ENCODE data around the gene OTOF. TPM values are rescaled to one million over a fixed set of nuclear protein-coding genes. Genes with fewer than 3 reads are reported as not detected.
A peak's percentile ranks its signal among the peaks of the same experiment; 100 is the strongest.

The OTOF gene
- total and polyA plus RNA-seq, 9 of the 15 experiments (the other 6 are each of a cell fraction or from before 2014, with no cell fraction given), result 0.03 to 0.11 (median 0.06) TPM; not detected in 5

DNA sequence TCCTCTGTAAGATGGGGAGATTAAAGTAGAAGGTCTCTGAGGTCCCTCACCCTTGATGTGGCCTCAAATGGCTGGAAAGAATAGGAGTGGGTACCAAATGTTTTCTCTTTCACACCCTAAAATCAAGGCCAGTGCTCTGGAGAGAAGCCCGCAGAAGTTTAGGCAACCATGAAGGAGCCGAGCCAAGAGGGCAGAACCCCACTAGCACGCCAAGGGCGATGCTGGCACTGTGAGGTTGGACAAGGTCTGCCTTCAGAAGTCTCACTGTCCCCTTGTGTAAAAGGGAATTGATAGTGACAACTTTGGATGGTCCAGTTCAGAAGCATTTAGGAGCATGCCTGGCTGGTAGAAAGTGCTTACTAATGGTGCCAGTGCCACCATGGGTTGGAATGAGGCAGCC, 16.3 kb upstream of the OTOF start (continued):
- no peak for TF ChIP-seq AFF4 (CRISPR knock-in tag; IDR thresholded peaks at IDR 0.05)
- no peak for TF ChIP-seq ZEB2 (IDR thresholded peaks at IDR 0.05)
- TF ChIP-seq EGR1 (conservative IDR thresholded peaks at IDR 0.05), result no peak
- TF ChIP-seq PHF8 (IDR thresholded peaks at IDR 0.05; ENCODE audit: borderline replicate concordance, low read length), result no peak
- no peak for TF ChIP-seq ZC3H8 (IDR thresholded peaks at IDR 0.05)
- TF ChIP-seq CBFB (CRISPR knock-in tag; IDR thresholded peaks at IDR 0.05), result no peak

- Histone ChIP-seq H3K9me3 (replicated peaks; ENCODE audit: control insufficient read depth, insufficient read depth, low read depth, low read length) (no peaks in the 10 kb centered on the region), H2AFZ (ENCODE audit: low read depth, low read length) (peak overlapping the region; percentile 73), H3K27ac (ENCODE audit: extremely low read depth, low read depth, low read length) (no peak overlapping the region), H3K4me3 (no peak overlapping the region), H3K79me2 (ENCODE audit: control insufficient read depth, insufficient read depth, low read length) (no peaks in the 10 kb centered on the region), H3K9me1 (ENCODE audit: control insufficient read depth, insufficient read depth, low read length) (no peaks in the 10 kb centered on the region), H4K20me1 (replicated peaks; ENCODE audit: control insufficient read depth, insufficient read depth, low read length) (no peaks in the 10 kb centered on the region), H3K9ac (ENCODE audit: insufficient read depth in 1 of 2, low read depth in 2 of 2, low read length in 2 of 2) (no peak overlapping the region), H3K27me3 (ENCODE audit: control insufficient read depth in 2 of 2, insufficient read depth in 2 of 2, low read length in 2 of 2) (peaks cover 16% of the 10 kb centered on the region in 2 experiments), H3K4me2 (ENCODE audit: insufficient read depth, low read length) (no peak overlapping the region; the same call in 1 of the 2 replicates), H3K4me1 (replicated peaks in 1 of 2; ENCODE audit: control insufficient read depth in 2 of 2, insufficient read depth in 2 of 2, low read length in 2 of 2) (peaks cover 17 to 27% of the 10 kb centered on the region in 2 experiments), H3K36me3 (ENCODE audit: control insufficient read depth, insufficient read depth, low read length) (no peaks in the 10 kb centered on the region)
- ATAC-seq (peak; percentile 29; the same call in 1 of the 3 replicates), FAIRE-seq (no peak), DNase-seq (ENCODE audit: extremely low read depth in 1 of 4, low spot score in 3 of 4) (peak in 1 of 4 experiments; percentile 14)
- no TSS peak for BruUV-seq (replicated peaks)
- 42% methylated on average over 10 of the region's 10 CpGs for WGBS (ENCODE audit: insufficient coverage, low coverage, missing lambda C conversion rate)
- CTCF ChIA-PET (ENCODE audit: low intra/inter-chr PET ratio), result no interaction called here
- POLR2A ChIA-PET, result no interaction called here
- intact Hi-C loops (cut with micrococcal nuclease) (no loop called here), in situ Hi-C loops (cut with MboI) (no loop called here)
- TF ChIP-seq CEBPB (tag; IDR thresholded peaks at IDR 0.05) (peak; percentile 34; the same call in 1 of the 2 replicates), NFYB (IDR thresholded peaks at IDR 0.05; ENCODE audit: extremely low read depth, insufficient read length) (peak; percentile 22), STAG1 (CRISPR knock-in tag; IDR thresholded peaks at IDR 0.05; ENCODE audit: borderline replicate concordance) (no peak), ZNF444 (CRISPR knock-in tag; IDR thresholded peaks at IDR 0.05) (no peak), ETV6 (IDR thresholded peaks at IDR 0.05; ENCODE audit: borderline replicate concordance in 1 of 2, low read depth in 2 of 2, low read length in 1 of 2) (no peak), ETV6 (CRISPR knock-in tag; IDR thresholded peaks at IDR 0.05; ENCODE audit: borderline replicate concordance) (no peak), HMGXB4 (CRISPR knock-in tag; IDR thresholded peaks at IDR 0.05) (no peak)
- TF ChIP-seq, protein P1, sequence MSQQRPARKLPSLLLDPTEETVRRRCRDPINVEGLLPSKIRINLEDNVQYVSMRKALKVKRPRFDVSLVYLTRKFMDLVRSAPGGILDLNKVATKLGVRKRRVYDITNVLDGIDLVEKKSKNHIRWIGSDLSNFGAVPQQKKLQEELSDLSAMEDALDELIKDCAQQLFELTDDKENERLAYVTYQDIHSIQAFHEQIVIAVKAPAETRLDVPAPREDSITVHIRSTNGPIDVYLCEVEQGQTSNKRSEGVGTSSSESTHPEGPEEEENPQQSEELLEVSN (IDR thresholded peaks at IDR 0.05; ENCODE audit: borderline replicate concordance in 1 of 2, extremely low read depth in 1 of 2, insufficient read depth in 1 of 2, insufficient read length in 1 of 2, low read depth in 1 of 2, low read length in 1 of 2, poor library complexity in 1 of 2, severe bottlenecking in 1 of 2), result no peak
Observed at GRCh38 chr2:26493566-26493965, 15.6 kb upstream of the OTOF start.
